Activated CD4-positive, alpha-beta T cell treated with anti-CD3 and anti-CD28 coated beads, Interleukin-2, amount 10 ng/mL, durations not matched to agents 24 days and 14 days (primary cell): ENCODE measurements around the gene EEFSEC. TPM values are rescaled to one million over a fixed set of nuclear protein-coding genes. Genes with fewer than 3 reads are reported as not detected.

Experiments used
- DNase-seq: peaks from one replicate; pipeline ENCODE4 v3.0.0; 2022
- H3K27ac Mint-ChIP-seq: one replicate; pipeline ENCODE4 v1.8.0; 2022; ENCODE audit warnings: mild to moderate bottlenecking, mixed read lengths
- H3K27me3 Mint-ChIP-seq: one replicate; pipeline ENCODE4 v1.8.0; 2022; ENCODE audit warnings: mixed read lengths
- H3K36me3 Mint-ChIP-seq: one replicate; pipeline ENCODE4 v1.8.0; 2022; ENCODE audit warnings: low read depth, mild to moderate bottlenecking, mixed read lengths
- H3K4me1 Mint-ChIP-seq: one replicate; pipeline ENCODE4 v1.8.0; 2021; ENCODE audit warnings: mixed read lengths
- H3K4me3 Mint-ChIP-seq: one replicate; pipeline ENCODE4 v1.8.0; 2022; ENCODE audit warnings: mild to moderate bottlenecking, moderate library complexity, mixed read lengths
- H3K9me3 Mint-ChIP-seq: one replicate; pipeline ENCODE4 v1.8.0; 2021; ENCODE audit warnings: mixed read lengths
- intact Hi-C: fragments of 100-400 bp; cut with micrococcal nuclease; formaldehyde crosslinking; loops from one replicate; pipeline ENCODE4 v1.15.1; 2023
- total RNA-seq: library from RNA; stranded (reverse); gene quantifications from 2 replicates; pipeline ENCODE4 v1.2.3, GENCODE V29; 2022

Gene EEFSEC
- total RNA-seq, 1 donor from 2014 or later = 21.3 TPM

- no peak for DNase-seq
- no peak overlapping the region for H3K4me3 Mint-ChIP-seq
- no peaks in the 10 kb centered on the region for H3K9me3 Mint-ChIP-seq
- intact Hi-C loops = no loop called here
- H3K27ac Mint-ChIP-seq = no peak overlapping the region
- H3K4me1 Mint-ChIP-seq = peaks cover 15% of the 10 kb centered on the region
- peaks cover 2% of the 10 kb centered on the region for H3K36me3 Mint-ChIP-seq
- no peaks in the 10 kb centered on the region for H3K27me3 Mint-ChIP-seq
Observed at GRCh38 chr3:128320551-128321340, 167.5 kb downstream of the EEFSEC start.

- Mint-ChIP-seq H3K4me3 (no peak overlapping the region), H3K36me3 (peaks cover under 1% of the 10 kb centered on the region), H3K27me3 (no peaks in the 10 kb centered on the region), H3K9me3 (no peaks in the 10 kb centered on the region), H3K4me1 (peaks cover 13% of the 10 kb centered on the region), H3K27ac (no peak overlapping the region)
- DNase-seq = no peak
- intact Hi-C loops = no loop called here
Observed at GRCh38 chr3:128321418-128321817, 168.1 kb downstream of the EEFSEC start.

DNA sequence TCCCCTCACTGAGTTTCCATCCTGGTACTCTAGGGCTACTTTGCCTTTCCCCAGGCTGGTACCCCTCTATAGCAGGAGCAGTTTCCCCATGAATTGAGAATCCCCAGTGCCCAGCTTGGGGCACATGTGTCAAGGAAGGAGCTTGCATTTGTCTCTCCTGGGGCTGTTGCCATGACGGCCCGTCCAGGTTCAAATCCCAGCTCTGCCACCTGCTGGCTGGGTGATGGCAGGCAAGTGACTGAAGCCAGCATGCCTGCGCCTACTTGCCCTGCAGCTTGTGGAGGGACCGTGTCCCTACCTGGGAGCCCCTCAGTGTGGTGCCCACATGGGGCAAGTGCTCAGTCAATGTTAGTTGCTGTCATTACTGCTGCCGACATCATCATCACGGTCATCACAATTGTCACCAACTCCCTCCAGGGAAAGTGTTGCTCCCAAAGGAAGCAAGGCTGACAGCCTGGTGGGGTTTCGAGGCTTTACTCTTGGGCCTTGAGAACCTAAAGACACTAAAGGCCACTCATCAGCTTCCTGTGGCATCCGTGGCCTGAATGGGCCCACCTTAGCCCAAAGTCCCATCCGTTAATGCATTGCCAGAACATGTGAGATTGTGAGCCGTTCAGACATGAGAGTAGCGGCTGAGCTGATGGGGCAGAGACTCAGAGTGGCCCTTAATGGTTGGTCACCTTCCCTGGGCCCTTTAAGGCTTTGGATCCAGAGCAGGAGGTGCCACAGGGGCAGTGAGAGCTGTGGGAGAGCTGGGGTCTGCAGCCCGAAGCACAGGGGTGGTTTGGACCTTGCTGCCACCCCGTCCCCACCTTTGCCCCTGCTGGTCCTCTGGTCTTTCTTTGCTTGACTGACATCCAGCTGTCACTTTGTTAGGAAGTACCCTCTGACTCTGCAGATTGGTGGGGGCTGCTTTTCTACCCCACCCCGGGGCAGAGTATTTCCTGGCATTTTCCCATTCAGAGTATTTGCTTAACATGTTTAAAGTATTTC is 169.0 kb downstream of the EEFSEC start:
- peak; percentile 87 for DNase-seq
- intact Hi-C loops = loop anchor here (1.0 kb wide), 1 partner anchor 227 kb away; no protein-coding TSS in a partner anchor
- no peak overlapping the region for H3K27ac Mint-ChIP-seq
- H3K27me3 Mint-ChIP-seq = no peaks in the 10 kb centered on the region
- peaks cover 16% of the 10 kb centered on the region for H3K4me1 Mint-ChIP-seq
- H3K4me3 Mint-ChIP-seq = no peak overlapping the region
- no peaks in the 10 kb centered on the region for H3K36me3 Mint-ChIP-seq
- no peaks in the 10 kb centered on the region for H3K9me3 Mint-ChIP-seq

GRCh38 chr3:128323206-128324081 is 170.2 kb downstream of the EEFSEC start:
- intact Hi-C loops = no loop called here
- no peaks in the 10 kb centered on the region for H3K9me3 Mint-ChIP-seq
- H3K4me3 Mint-ChIP-seq = no peak overlapping the region
- H3K27me3 Mint-ChIP-seq = no peaks in the 10 kb centered on the region
- peaks cover 16% of the 10 kb centered on the region for H3K4me1 Mint-ChIP-seq
- no peak overlapping the region for H3K27ac Mint-ChIP-seq
- no peaks in the 10 kb centered on the region for H3K36me3 Mint-ChIP-seq
- DNase-seq = no peak

- Mint-ChIP-seq H3K4me3 (no peak overlapping the region), H3K36me3 (no peaks in the 10 kb centered on the region), H3K27ac (peak overlapping the region; percentile 29), H3K4me1 (peaks cover 16% of the 10 kb centered on the region), H3K9me3 (no peaks in the 10 kb centered on the region), H3K27me3 (no peaks in the 10 kb centered on the region)
- intact Hi-C loops = no loop called here
- DNase-seq = no peak
Observed at GRCh38 chr3:128324911-128325592, 171.8 kb downstream of the EEFSEC start.

DNA sequence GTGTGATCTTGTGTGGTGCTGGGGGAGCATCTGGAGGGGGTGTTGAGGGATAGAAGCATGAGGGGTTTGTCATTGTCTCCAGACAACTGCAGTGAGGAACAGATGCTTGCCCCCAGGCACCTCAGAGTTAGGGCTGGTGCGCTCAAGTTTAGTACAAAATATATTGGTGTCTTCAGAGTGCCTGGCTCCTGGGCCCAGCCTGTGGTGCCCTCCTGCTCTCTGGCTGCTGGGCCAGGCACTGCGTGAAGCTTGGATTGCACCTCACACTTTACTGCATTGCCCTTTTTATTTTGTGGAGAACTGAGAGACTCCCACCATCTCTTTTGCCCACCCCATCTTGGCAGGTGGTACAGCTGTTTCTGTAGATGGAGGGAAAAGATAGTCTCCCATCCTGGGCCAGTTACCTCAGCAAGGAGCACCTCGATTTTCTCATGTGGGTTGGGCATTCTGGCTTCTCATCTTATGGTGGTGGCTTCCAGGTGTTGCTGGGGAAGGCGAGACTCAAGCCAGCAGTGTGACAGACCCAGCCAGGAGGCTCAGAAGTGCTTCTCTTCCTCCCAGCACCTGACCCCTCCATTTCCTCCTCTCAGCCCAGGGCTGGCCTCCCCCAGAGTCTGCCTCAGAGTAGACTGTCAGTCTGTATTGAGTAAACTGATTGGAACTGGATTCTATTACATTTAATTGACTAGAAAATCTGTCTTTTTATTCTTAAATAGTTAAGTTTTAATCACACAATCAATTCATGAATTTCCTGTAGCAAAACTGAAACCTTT is 173.0 kb downstream of the EEFSEC start:
- peak overlapping the region; percentile 68 for H3K27ac Mint-ChIP-seq
- intact Hi-C loops = no loop called here
- DNase-seq = no peak
- no peak overlapping the region for H3K4me3 Mint-ChIP-seq
- no peaks in the 10 kb centered on the region for H3K9me3 Mint-ChIP-seq
- no peaks in the 10 kb centered on the region for H3K36me3 Mint-ChIP-seq
- H3K4me1 Mint-ChIP-seq = peaks cover 16% of the 10 kb centered on the region
- no peaks in the 10 kb centered on the region for H3K27me3 Mint-ChIP-seq

DNA sequence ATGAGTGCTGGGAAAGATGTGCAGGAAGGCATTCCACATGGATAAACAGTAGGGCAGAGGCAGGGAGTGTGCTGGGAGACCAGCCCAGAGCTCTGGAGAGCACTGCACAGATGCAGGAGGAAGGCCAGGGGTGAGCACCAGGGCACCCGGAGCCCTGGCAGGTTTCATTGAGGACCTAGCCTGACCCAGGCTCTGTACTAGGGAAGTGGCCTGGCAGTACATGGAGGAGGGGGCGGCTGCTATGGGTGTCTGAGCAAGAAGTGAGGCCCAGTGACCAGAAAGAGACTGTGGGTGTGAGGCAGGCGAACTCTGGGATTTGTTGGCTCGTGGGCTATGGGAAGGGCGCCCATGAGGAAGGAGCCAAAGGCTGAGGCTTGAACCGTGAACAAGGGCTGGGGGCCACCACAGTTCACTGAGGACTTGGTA is 174.3 kb downstream of the EEFSEC start:
- DNase-seq = no peak
- H3K36me3 Mint-ChIP-seq = no peaks in the 10 kb centered on the region
- peaks cover 19% of the 10 kb centered on the region for H3K4me1 Mint-ChIP-seq
- H3K4me3 Mint-ChIP-seq = no peak overlapping the region
- H3K9me3 Mint-ChIP-seq = no peaks in the 10 kb centered on the region
- H3K27ac Mint-ChIP-seq = no peak overlapping the region
- intact Hi-C loops = no loop called here
- no peaks in the 10 kb centered on the region for H3K27me3 Mint-ChIP-seq

DNA sequence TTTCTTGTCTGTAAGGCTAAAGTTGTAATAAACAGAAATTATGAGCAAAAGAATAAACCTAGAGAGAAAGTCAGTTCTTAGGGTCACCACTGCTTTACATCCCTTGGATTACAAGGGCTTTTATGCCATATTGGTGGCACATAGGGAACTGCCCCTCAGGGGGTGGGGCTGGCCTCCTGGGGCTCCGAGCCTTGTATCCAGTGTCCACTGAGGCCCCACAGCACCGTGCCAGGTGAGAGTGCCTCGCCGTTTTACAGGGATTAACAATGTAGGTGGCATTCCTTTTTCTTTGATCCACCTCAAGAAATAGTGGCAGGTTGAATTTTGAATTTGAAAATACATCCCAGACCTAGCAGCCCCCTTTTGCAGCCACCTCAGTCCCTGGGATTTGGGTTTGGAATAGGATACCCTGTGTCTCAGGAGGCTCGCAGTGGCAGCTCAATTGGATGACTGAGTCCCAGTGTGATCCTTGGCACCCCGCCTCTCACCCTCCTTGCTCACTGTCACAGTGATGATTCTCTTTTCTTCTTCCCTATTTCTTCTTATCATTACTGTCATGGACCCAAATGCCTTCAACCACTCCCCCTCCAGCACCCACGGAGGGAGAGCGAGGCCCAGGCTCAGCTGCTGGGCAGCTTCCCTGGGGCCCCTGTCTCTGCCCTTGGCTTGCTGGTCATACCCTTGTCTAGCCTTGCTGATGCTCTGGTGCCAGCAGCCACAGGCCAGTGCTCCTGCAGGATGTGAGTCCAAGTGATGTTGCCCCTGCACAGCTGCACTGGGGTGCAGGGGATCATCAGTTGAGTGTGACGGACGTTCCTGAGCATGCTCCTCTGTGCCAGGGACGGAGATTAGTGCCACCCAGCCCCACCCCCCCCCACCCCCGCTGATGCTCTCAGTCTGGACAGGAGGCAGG is 175.5 kb downstream of the EEFSEC start:
- intact Hi-C loops = no loop called here
- Mint-ChIP-seq H3K27ac (no peak overlapping the region), H3K36me3 (no peaks in the 10 kb centered on the region), H3K4me3 (no peak overlapping the region), H3K9me3 (no peaks in the 10 kb centered on the region), H3K27me3 (no peaks in the 10 kb centered on the region), H3K4me1 (peaks cover 19% of the 10 kb centered on the region)
- no peak for DNase-seq

DNA sequence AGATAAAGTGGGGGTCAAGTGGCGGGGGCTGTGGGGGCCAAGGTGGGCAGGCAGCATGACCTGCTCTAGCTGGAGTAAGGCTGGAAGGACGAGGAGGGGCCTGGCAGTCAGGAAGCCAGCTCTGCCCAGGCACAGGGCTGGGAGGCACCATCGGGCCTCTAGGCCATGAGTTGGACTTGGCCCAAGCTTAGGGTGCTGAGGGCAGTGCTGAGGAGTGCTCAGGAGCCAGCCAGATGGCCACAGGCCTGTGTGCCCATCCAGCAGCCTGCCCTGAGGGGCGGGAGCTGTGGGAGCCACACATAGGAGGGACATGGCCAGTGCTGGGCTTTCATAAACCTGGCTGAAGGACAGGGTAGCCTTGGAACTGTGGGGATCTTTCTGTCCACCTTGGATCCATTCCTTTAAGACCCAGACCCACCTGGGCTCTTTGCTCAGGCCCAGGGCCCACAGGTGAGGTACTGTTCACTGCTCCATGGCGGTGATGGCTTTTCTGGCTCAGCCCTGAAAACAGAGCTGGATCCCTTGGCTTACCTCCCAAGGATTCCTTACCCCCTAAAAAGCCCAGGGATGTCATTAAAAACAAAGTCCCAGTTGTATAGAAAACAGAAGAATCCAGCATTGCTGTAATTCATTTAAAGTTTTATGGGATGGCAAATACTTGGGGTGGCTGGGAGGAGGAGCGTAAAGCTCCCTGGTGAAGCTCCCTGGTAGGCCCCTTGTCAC is 176.4 kb downstream of the EEFSEC start:
- intact Hi-C loops = no loop called here

DNA sequence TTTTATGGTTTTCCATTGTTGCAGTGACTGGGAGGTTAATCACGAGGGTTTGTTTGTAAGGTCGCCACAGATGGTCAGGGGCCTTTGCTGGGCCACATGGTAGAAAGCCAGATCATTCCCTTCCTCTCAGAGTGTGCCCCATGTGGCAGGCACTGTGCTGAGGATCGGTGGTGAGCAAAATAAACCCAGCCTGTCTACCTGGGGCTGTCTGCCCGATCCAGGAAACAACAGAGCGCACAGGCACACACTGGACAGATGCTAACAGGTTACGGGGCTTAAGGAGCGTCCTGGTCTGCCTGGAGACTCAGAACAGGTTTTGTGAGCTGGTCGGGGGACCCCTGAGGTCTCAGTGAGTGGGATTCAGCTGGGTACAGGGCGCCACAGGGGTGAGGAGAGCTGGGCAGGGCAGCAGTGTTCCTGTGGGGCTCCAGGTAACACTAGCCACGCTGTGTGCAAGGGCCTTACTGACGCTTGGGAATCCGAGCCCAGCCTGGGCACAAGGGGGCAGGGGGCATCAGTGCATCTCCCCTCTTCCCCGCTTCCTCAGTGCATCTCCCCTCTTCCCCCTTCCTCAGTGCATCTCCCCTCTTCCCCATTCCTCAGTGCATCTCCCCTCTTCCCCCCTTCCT is 177.0 kb downstream of the EEFSEC start:
- intact Hi-C loops = no loop called here
- H3K9me3 Mint-ChIP-seq = no peaks in the 10 kb centered on the region
- H3K27ac Mint-ChIP-seq = no peak overlapping the region
- H3K27me3 Mint-ChIP-seq = no peaks in the 10 kb centered on the region
- no peaks in the 10 kb centered on the region for H3K36me3 Mint-ChIP-seq
- no peak for DNase-seq
- H3K4me3 Mint-ChIP-seq = no peak overlapping the region
- peaks cover 19% of the 10 kb centered on the region for H3K4me1 Mint-ChIP-seq

More for the DNA sequence above, 176.4 kb downstream of the EEFSEC start:
- H3K4me3 Mint-ChIP-seq = no peak overlapping the region
- H3K9me3 Mint-ChIP-seq = no peaks in the 10 kb centered on the region
- peaks cover 19% of the 10 kb centered on the region for H3K4me1 Mint-ChIP-seq
- no peak for DNase-seq
- H3K27ac Mint-ChIP-seq = no peak overlapping the region
- H3K36me3 Mint-ChIP-seq = no peaks in the 10 kb centered on the region
- H3K27me3 Mint-ChIP-seq = no peaks in the 10 kb centered on the region

DNA sequence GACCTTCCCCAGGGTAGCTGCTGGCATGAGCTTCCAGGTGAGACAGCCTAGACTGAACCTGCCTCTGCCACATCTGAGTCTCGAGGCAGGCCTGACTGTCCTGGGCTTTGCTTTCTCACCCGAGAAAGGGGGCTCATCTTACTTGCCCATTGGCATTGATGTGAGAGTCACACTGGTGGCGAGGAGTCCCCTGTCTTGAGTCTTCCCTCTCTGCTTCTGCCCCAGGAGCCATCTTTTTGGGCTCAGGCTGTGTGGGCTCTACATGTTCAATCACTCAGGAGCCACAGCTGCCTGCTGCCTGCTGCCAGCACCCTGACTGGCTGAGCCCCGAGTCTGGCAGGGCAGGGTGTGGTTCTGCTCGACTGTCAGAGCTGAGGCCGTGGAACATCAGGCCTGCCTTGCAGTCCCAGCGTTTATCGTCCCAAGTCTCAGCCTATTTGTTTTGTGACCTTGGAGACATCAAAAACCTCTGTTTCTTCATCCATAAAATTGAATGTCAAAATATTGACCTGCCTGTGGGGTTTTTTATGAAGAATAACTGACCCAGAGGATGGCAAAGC is 180.9 kb downstream of the EEFSEC start:
- no peaks in the 10 kb centered on the region for H3K36me3 Mint-ChIP-seq
- H3K27me3 Mint-ChIP-seq = no peaks in the 10 kb centered on the region
- DNase-seq = no peak
- intact Hi-C loops = no loop called here
- no peak overlapping the region for H3K27ac Mint-ChIP-seq
- H3K4me3 Mint-ChIP-seq = no peak overlapping the region
- no peaks in the 10 kb centered on the region for H3K9me3 Mint-ChIP-seq
- H3K4me1 Mint-ChIP-seq = peaks cover 3% of the 10 kb centered on the region
